Astrocyte (in vitro differentiated cells and primary cell): ENCODE data around the gene ISY1. TPM values are rescaled to one million over a fixed set of nuclear protein-coding genes. Genes with fewer than 3 reads are reported as not detected.

Source experiments
- DNase-seq: peaks from one replicate; pipeline ENCODE4 v3.0.0-alpha.2; 2010; ENCODE audit warnings: low read depth
- FAIRE-seq: peaks from 2 replicates; lab custom pipeline; 2011; peaks lifted over from hg19 to GRCh38; lab: Jason Lieb, UNC
- H2AFZ ChIP-seq: 2 replicates; pipeline ENCODE4 v1.6.0; 2012; ENCODE audit warnings: low read depth, low read length, inconsistent platforms
- H3K27ac ChIP-seq: 2 replicates; pipeline ENCODE4 v1.5.1; 2011; ENCODE audit warnings: low read depth, low read length, inconsistent platforms
- H3K27me3 ChIP-seq: 2 replicates; pipeline ENCODE4 v1.6.0; 2011; ENCODE audit warnings: low read length, inconsistent platforms; ENCODE audit not compliant: insufficient read depth
- H3K36me3 ChIP-seq: 2 replicates; pipeline ENCODE4 v1.5.1; 2011; ENCODE audit warnings: low read length, inconsistent platforms; ENCODE audit not compliant: insufficient read depth
- H3K4me1 ChIP-seq: 2 replicates; pipeline ENCODE4 v1.5.1; 2011; ENCODE audit warnings: low read length, inconsistent platforms; ENCODE audit not compliant: insufficient read depth
- H3K4me2 ChIP-seq: 2 replicates; pipeline ENCODE4 v1.6.0; 2012; ENCODE audit warnings: low read length, inconsistent platforms
- H3K4me3 ChIP-seq: 2 replicates; pipeline ENCODE4 v1.5.1; 2011; ENCODE audit warnings: low read depth, mild to moderate bottlenecking, low read length, inconsistent platforms; ENCODE audit not compliant: insufficient read depth
- H3K79me2 ChIP-seq: 2 replicates; pipeline ENCODE4 v1.6.0; 2012; ENCODE audit warnings: mild to moderate bottlenecking, low read length, inconsistent platforms; ENCODE audit not compliant: insufficient read depth
- H3K9ac ChIP-seq: 2 replicates; pipeline ENCODE4 v1.6.0; 2012; ENCODE audit warnings: mild to moderate bottlenecking, low read length, inconsistent platforms
- H3K9me3 ChIP-seq: 2 replicates; pipeline ENCODE4 v1.5.1; 2012; ENCODE audit warnings: low read depth, mild to moderate bottlenecking, low read length, inconsistent platforms; ENCODE audit not compliant: insufficient read depth
- H4K20me1 ChIP-seq: 2 replicates; pipeline ENCODE4 v1.6.0; 2012; ENCODE audit warnings: low read length, inconsistent platforms; ENCODE audit not compliant: insufficient read depth
- H3K27ac Mint-ChIP-seq: one replicate; pipeline ENCODE4 v1.8.0; 2021; ENCODE audit warnings: mild to moderate bottlenecking, mixed read lengths; ENCODE audit not compliant: unreplicated experiment
- H3K27me3 Mint-ChIP-seq: one replicate; pipeline ENCODE4 v1.8.0; 2021; ENCODE audit warnings: low read depth, mixed read lengths; ENCODE audit not compliant: unreplicated experiment
- H3K36me3 Mint-ChIP-seq: one replicate; pipeline ENCODE4 v1.8.0; 2021; ENCODE audit warnings: low read depth, mixed read lengths; ENCODE audit not compliant: unreplicated experiment
- H3K4me1 Mint-ChIP-seq: one replicate; pipeline ENCODE4 v1.8.0; 2021; ENCODE audit warnings: low read depth, mixed read lengths; ENCODE audit not compliant: unreplicated experiment
- H3K4me3 Mint-ChIP-seq: one replicate; pipeline ENCODE4 v1.8.0; 2021; ENCODE audit warnings: mild to moderate bottlenecking, moderate library complexity, mixed read lengths; ENCODE audit not compliant: unreplicated experiment
- H3K9me3 Mint-ChIP-seq: one replicate; pipeline ENCODE4 v1.8.0; 2021; ENCODE audit warnings: mild to moderate bottlenecking, mixed read lengths; ENCODE audit not compliant: unreplicated experiment
- CTCF ChIP-seq: IDR thresholded peaks from 2 replicates; pipeline ENCODE4 v1.5.1; 2011; ENCODE audit warnings: low read depth, mild to moderate bottlenecking, inconsistent platforms, low read length, moderate library complexity; ENCODE audit not compliant: insufficient read depth
- EZH2 ChIP-seq: IDR thresholded peaks from 2 replicates; pipeline ENCODE4 v1.6.1; 2012; ENCODE audit warnings: mild to moderate bottlenecking, low read length, inconsistent platforms; ENCODE audit not compliant: insufficient read depth
- total RNA-seq: library from RNA; stranded (reverse); gene quantifications from 2 replicates; pipeline ENCODE4 v1.2.1, GENCODE V29; 2021

Gene ISY1
- total RNA-seq, 1 donor from 2014 or later, result 26.6 TPM

GRCh38 chr3:129182390-129183185 is 21.7 kb upstream of the ISY1 start:
- DNase-seq (peak; percentile 46), FAIRE-seq (no peak)
- H3K9me3 ChIP-seq, result no peaks in the 10 kb centered on the region
- no peak overlapping the region for H2AFZ ChIP-seq
- peaks cover 8% of the 10 kb centered on the region for H3K36me3 ChIP-seq
- H3K27ac Mint-ChIP-seq, result peak overlapping the region; percentile 87
- H3K9me3 Mint-ChIP-seq, result no peaks in the 10 kb centered on the region
- peak overlapping the region; percentile 88 for H3K4me2 ChIP-seq
- H3K27me3 ChIP-seq, result no peaks in the 10 kb centered on the region
- H3K4me1 Mint-ChIP-seq, result peaks cover 20% of the 10 kb centered on the region
- TF ChIP-seq EZH2, result no peak
- no peak for TF ChIP-seq CTCF
- H3K4me1 ChIP-seq, result peaks cover 16% of the 10 kb centered on the region
- peak overlapping the region; percentile 96 for H3K4me3 Mint-ChIP-seq
- H3K4me3 ChIP-seq, result peak overlapping the region; percentile 96
- peaks cover 53% of the 10 kb centered on the region for H4K20me1 ChIP-seq
- peak overlapping the region; percentile 95 for H3K27ac ChIP-seq
- no peaks in the 10 kb centered on the region for H3K36me3 Mint-ChIP-seq
- peak overlapping the region; percentile 98 for H3K9ac ChIP-seq
- peaks cover 74% of the 10 kb centered on the region for H3K79me2 ChIP-seq
- no peaks in the 10 kb centered on the region for H3K27me3 Mint-ChIP-seq

DNA sequence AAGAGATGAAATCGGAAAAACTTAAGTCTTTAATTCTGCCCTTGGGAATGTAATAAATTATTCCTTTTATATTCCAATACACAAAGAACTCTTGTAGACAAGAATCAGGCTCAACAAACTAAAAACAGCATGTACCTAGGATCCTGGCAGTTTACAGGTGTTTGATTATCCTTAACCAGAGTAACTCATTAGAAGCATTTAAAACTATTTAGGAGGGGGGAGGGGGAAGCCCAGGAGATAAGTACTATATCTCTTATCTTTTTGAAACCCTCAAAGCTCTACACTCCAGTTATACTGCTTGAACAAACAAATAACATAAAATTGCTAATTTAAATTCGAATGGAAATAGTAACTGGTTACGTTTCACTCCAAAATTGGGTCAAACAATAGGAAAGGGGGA is 21.0 kb upstream of the ISY1 start:
- Histone ChIP-seq H3K4me2 (peak overlapping the region; percentile 88), H3K27me3 (no peaks in the 10 kb centered on the region), H4K20me1 (peaks cover 60% of the 10 kb centered on the region), H3K36me3 (peaks cover 13% of the 10 kb centered on the region), H3K4me3 (peak overlapping the region; percentile 96), H3K79me2 (peaks cover 81% of the 10 kb centered on the region), H3K9ac (peak overlapping the region; percentile 98), H2AFZ (no peak overlapping the region), H3K4me1 (peaks cover 16% of the 10 kb centered on the region), H3K27ac (peak overlapping the region; percentile 95), H3K9me3 (no peaks in the 10 kb centered on the region)
- Mint-ChIP-seq H3K36me3 (no peaks in the 10 kb centered on the region), H3K27me3 (no peaks in the 10 kb centered on the region), H3K27ac (no peak overlapping the region), H3K4me3 (peak overlapping the region; percentile 96), H3K9me3 (no peaks in the 10 kb centered on the region), H3K4me1 (peaks cover 20% of the 10 kb centered on the region)
- DNase-seq (no peak), FAIRE-seq (no peak)
- TF ChIP-seq CTCF (no peak), EZH2 (no peak)

- no peak for TF ChIP-seq CTCF
- TF ChIP-seq EZH2, result no peak
- DNase-seq (no peak), FAIRE-seq (no peak)
- H3K27me3 Mint-ChIP-seq, result no peaks in the 10 kb centered on the region
- peak overlapping the region; percentile 3 for H3K27ac Mint-ChIP-seq
- H3K9me3 Mint-ChIP-seq, result no peaks in the 10 kb centered on the region
- H3K4me3 Mint-ChIP-seq, result peak overlapping the region; percentile 75
- Histone ChIP-seq H3K27ac (no peak overlapping the region), H3K79me2 (peaks cover 95% of the 10 kb centered on the region), H3K9ac (peak overlapping the region; percentile 17), H3K4me2 (peak overlapping the region; percentile 88), H3K27me3 (no peaks in the 10 kb centered on the region), H2AFZ (no peak overlapping the region), H3K4me3 (peak overlapping the region; percentile 15), H3K9me3 (no peaks in the 10 kb centered on the region), H4K20me1 (peaks cover 74% of the 10 kb centered on the region), H3K4me1 (peaks cover 16% of the 10 kb centered on the region), H3K36me3 (peaks cover 17% of the 10 kb centered on the region)
- peaks cover 23% of the 10 kb centered on the region for H3K4me1 Mint-ChIP-seq
- no peaks in the 10 kb centered on the region for H3K36me3 Mint-ChIP-seq
These were observed 19.6 kb upstream of the ISY1 start for GRCh38 chr3:129180461-129180860.
